SW480 (cell line): Measurements from ENCODE around the gene ASPG.
"Not testable (repeated sequence)": the region's sequence is repeated elsewhere in the genome, so short reads cannot be mapped to it uniquely, and the experiment has no call there.

Experiments used
- DNase-seq: peaks from one replicate; pipeline ENCODE4 v3.0.0-alpha.2; 2016; ENCODE audit warnings: low spot score

The ASPG gene

GRCh38 chr14:104147346-104148125 is 62.0 kb downstream of the ASPG start:
- DNase-seq = no peak

GRCh38 chr14:104148433-104149277 is 63.2 kb downstream of the ASPG start:
- DNase-seq = no peak

GRCh38 chr14:104149278-104149595 is 63.7 kb downstream of the ASPG start:
- no peak for DNase-seq

- DNase-seq = no peak
Observed at GRCh38 chr14:104149617-104150135, 64.2 kb downstream of the ASPG start.

GRCh38 chr14:104150136-104151025 is 64.9 kb downstream of the ASPG start:
- no peak for DNase-seq

GRCh38 chr14:104151026-104151381 is 65.5 kb downstream of the ASPG start:
- no peak for DNase-seq

- DNase-seq = no peak
Observed at GRCh38 chr14:104151566-104152245, 66.2 kb downstream of the ASPG start.

GRCh38 chr14:104152246-104152575 is 66.7 kb downstream of the ASPG start:
- no peak for DNase-seq

- DNase-seq = no peak
Observed at GRCh38 chr14:104152686-104153393, 67.3 kb downstream of the ASPG start.

- DNase-seq = not testable (repeated sequence)
Observed at GRCh38 chr14:104153394-104153755, 67.9 kb downstream of the ASPG start.

- DNase-seq = no peak
Observed at GRCh38 chr14:104154246-104154645, 68.7 kb downstream of the ASPG start.

GRCh38 chr14:104155513-104155912 is 70.0 kb downstream of the ASPG start:
- DNase-seq = no peak

- no peak for DNase-seq
Observed at GRCh38 chr14:104156142-104156541, 70.6 kb downstream of the ASPG start.

- DNase-seq = no peak
Observed at GRCh38 chr14:104157016-104157928, 71.8 kb downstream of the ASPG start.

GRCh38 chr14:104158827-104159798 is 73.6 kb downstream of the ASPG start:
- no peak for DNase-seq

- no peak for DNase-seq
Observed at GRCh38 chr14:104159990-104160389, 74.5 kb downstream of the ASPG start.

- no peak for DNase-seq
Observed at GRCh38 chr14:104161602-104162367, 76.3 kb downstream of the ASPG start.

- DNase-seq = no peak
Observed at GRCh38 chr14:104162495-104162894, 77.0 kb downstream of the ASPG start.
